Erythroblast (primary cell): Measurements from ENCODE around the gene SPCS2.

Source experiments
- GATA1 ChIP-seq: IDR thresholded peaks from 2 replicates; pipeline ENCODE4 v1.6.1; 2011; ENCODE audit warnings: low read depth, mild to moderate bottlenecking, control low read depth, low read length, moderate library complexity
- POLR2A ChIP-seq: IDR thresholded peaks from 2 replicates; pipeline ENCODE4 v1.6.1; 2011; ENCODE audit warnings: mild to moderate bottlenecking, low read length

DNA sequence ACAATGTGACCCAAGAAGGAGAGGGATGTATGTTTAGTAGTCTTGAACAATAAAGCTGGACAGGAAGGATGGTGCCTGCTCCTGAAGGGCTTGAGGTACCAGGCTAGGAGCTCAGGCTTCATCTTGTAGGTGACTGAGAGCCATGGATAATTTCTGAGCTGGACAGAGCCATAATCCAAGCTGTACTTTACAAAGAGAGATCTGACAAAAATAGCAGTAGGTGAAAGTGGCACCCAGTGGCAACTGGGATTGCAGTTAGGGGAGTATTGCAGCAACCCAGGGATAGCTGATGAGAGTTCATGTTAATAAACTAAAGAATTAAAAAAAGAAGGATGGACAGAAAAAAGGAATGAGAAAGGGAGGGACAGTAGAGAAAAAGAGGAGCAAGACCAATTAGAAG lies 7.6 kb upstream of the SPCS2 start:
- TF ChIP-seq POLR2A (no peak), GATA1 (no peak)
